Smooth muscle cell of the umbilical artery (primary cell): ENCODE results near the gene NDUFA9. TPM values are rescaled to one million over a fixed set of nuclear protein-coding genes. Genes with fewer than 3 reads are reported as not detected.

Experiments
- total RNA-seq: library from RNA; depleted of rRNA; stranded (reverse); fragments of >200 nt; gene quantifications from 2 replicates; pipeline ENCODE4 v1.2.3, GENCODE V29; 2014

The NDUFA9 gene
- 46.6 and 60.0 TPM in 2 replicates for total RNA-seq

GRCh38 chr12:4648501-4649357, at the start of gene NDUFA9, which contains the start of gene AKAP3:
TSS of gene NDUFA9 (plus strand) at chr12:4649114. CDS start at chr12:4649127, 13 bp downstream.
TSS of gene AKAP3 (minus strand) at chr12:4649051. CDS start at chr12:4638196, 10,855 bp downstream.

Other genes with a start within 250 kb of the NDUFA9 start
- gene FGF6, start 203.3 kb upstream of the NDUFA9 start, total RNA-seq, result not detected in 2 replicates
- 1.8 and 13.3 TPM in 2 replicates for gene RAD51AP1, start 110.2 kb upstream of the NDUFA9 start, total RNA-seq
- gene DYRK4, start 86.9 kb upstream of the NDUFA9 start, total RNA-seq, result 46.1 and 52.9 TPM in 2 replicates
- 0.30 and 1.7 TPM in 2 replicates for gene AKAP3, start 63 bp upstream of the NDUFA9 start, total RNA-seq
- gene GALNT8, start 71.3 kb downstream of the NDUFA9 start, total RNA-seq, result 2.2 TPM in 1 of 2 replicates, not detected in the other